ENCODE data around the gene SLC35F4.
"Not testable (repeated sequence)": the region's sequence is repeated elsewhere in the genome, so short reads cannot be mapped to it uniquely, and the experiment has no call there.

SLC35F4 gene

GRCh38 chr14:57870686-57871457 lies 5.0 kb upstream of the SLC35F4 start:
- no peak overlapping the region for H3K4me3 ChIP-seq (ENCODE audit: low read depth, low read length)
- DNase-seq (ENCODE audit: low read depth, low spot score): no peak
- ChIA-PET POLR2A (no interaction called here), CTCF (interaction anchor here (0.6 to 3.8 kb wide), 23 partner anchors 10 to 383 kb away, joined by 3 to 106 read pairs (median 5); no protein-coding TSS in a partner anchor)
- no peak for TF ChIP-seq CTCF (IDR thresholded peaks at IDR 0.05; ENCODE audit: insufficient read depth, low read length, missing control alignments)

- DNase-seq (ENCODE audit: low read depth, low spot score): no peak
- TF ChIP-seq CTCF (IDR thresholded peaks at IDR 0.05; ENCODE audit: insufficient read depth, low read length, missing control alignments): no peak
- H3K4me3 ChIP-seq (ENCODE audit: low read depth, low read length): no peak overlapping the region
- ChIA-PET CTCF (interaction anchor here (3.3 to 3.8 kb wide), 2 partner anchors 178 to 382 kb away, joined by 14 to 106 read pairs; no protein-coding TSS in a partner anchor), POLR2A (no interaction called here)
Observed at GRCh38 chr14:57869617-57870016, 3.7 kb upstream of the SLC35F4 start.

DNA sequence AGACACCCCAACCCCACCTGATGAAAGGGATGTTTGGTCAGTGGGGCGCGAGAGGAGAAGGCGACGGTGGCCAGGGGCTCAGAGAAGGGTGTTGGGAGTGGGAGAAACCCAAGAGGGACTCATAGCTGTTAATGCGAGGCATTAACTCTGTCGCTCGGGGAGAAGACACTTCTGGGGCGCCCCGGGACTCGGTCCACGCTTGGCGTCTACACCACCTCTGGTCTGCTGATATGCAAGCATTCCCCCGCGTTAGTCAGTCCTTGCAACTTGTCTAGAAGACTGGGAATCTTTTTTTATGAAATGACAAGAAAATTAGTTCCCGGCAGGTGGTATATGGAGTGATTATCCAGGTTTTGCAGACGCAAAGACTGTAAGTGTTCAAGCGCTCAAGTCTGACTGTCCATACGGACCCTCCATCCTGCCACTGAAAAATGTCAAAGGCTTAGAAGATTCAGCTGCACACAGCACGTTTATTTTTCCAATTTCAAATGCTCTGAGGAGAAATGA lies 360 bp upstream of the SLC35F4 start:
- DNase-seq (ENCODE audit: low read depth, low spot score): no peak
- POLR2A ChIA-PET: no interaction called here
- no peak for TF ChIP-seq CTCF (IDR thresholded peaks at IDR 0.05; ENCODE audit: insufficient read depth, low read length, missing control alignments)
- no peak overlapping the region for H3K4me3 ChIP-seq (ENCODE audit: low read depth, low read length)
- CTCF ChIA-PET: interaction anchor here (1.2 kb wide), 2 partner anchors 174 to 207 kb away, joined by 3 to 4 read pairs; no protein-coding TSS in a partner anchor

GRCh38 chr14:57865066-57865402 lies 858 bp downstream of the SLC35F4 start:
- CTCF ChIA-PET: interaction anchor here (1.1 kb wide), 1 partner anchor 173 kb away, joined by 3 read pairs; no protein-coding TSS in a partner anchor
- no peak overlapping the region for H3K4me3 ChIP-seq (ENCODE audit: low read depth, low read length)
- DNase-seq (ENCODE audit: low read depth, low spot score): no peak
- POLR2A ChIA-PET: no interaction called here
- TF ChIP-seq CTCF (IDR thresholded peaks at IDR 0.05; ENCODE audit: insufficient read depth, low read length, missing control alignments): no peak

- no peak for DNase-seq (ENCODE audit: low read depth, low spot score)
- ChIA-PET POLR2A (no interaction called here), CTCF (interaction anchor here (1.1 kb wide), 1 partner anchor 173 kb away, joined by 3 read pairs; no protein-coding TSS in a partner anchor)
- no peak for TF ChIP-seq CTCF (IDR thresholded peaks at IDR 0.05; ENCODE audit: insufficient read depth, low read length, missing control alignments)
- H3K4me3 ChIP-seq (ENCODE audit: low read depth, low read length): no peak overlapping the region
Observed at GRCh38 chr14:57864659-57865058, 1.2 kb downstream of the SLC35F4 start.

DNA sequence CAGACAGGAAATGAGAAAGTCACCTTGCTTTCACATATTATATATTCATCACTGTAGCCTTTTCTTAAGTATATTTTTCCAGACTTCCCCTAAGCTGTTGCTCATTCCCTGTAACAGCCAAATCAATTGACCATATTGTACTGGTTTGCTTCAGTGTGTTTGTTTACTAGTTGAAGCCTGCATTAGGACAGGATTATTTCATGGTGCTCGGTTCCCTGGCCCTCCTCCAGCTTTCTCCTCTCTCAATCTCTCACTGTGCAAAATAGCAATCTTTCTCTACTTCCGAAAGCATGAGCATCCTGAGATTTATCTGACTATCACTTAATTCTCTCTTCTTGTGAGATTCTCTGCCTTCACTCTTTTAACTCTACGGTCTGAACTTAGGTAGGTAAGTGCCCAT lies 2.4 kb downstream of the SLC35F4 start:
- DNase-seq (ENCODE audit: low read depth, low spot score): no peak
- no peak for TF ChIP-seq CTCF (IDR thresholded peaks at IDR 0.05; ENCODE audit: insufficient read depth, low read length, missing control alignments)
- ChIA-PET CTCF (no interaction called here), POLR2A (no interaction called here)
- H3K4me3 ChIP-seq (ENCODE audit: low read depth, low read length): no peak overlapping the region

DNA sequence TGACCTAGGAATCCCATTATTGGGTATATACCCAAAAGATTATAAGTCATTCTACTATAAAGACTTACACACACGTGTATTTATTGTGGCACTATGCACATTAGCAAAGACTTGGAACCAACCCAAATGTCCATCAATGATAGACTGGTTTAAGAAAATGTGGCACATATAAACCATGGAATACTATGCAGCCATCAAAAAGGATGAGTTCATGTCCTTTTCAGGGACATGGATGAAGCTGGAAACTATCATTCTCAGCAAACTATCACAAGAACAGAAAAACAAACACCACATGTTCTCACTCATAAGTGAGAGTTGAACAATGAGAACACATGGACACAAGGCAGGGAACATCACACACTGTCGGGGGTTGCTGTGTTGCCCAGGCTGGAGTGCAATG lies 10.2 kb downstream of the SLC35F4 start:
- POLR2A ChIA-PET; CTCF ChIA-PET; H3K4me3 ChIP-seq (ENCODE audit: low read depth, low read length); DNase-seq (ENCODE audit: low read depth, low spot score): not testable (repeated sequence)

Data from AG04449 (cell line).